ENCODE results near the gene RAD51B. TPM values are rescaled to one million over a fixed set of nuclear protein-coding genes. Genes with fewer than 3 reads are reported as not detected.

RAD51B gene
- total and polyA plus RNA-seq, 2 experiments from 2014 or later: 10.1 to 18.0 TPM

GRCh38 chr14:68714991-68715924, 895.7 kb downstream of the RAD51B start:
- H3K9me2 ChIP-seq (replicated peaks; ENCODE audit: insufficient read depth): no peaks in the 10 kb centered on the region
- no peak overlapping the region for H3K4me2 ChIP-seq
- DNase-seq (ENCODE audit: low spot score): no peak
- H2AFZ ChIP-seq: no peak overlapping the region
- TF ChIP-seq EZH2phosphoT487 (IDR thresholded peaks at IDR 0.05; ENCODE audit: low read depth, severe bottlenecking, unreplicated experiment) (no peak), EZH2 (IDR thresholded peaks at IDR 0.05; ENCODE audit: borderline replicate concordance) (no peak)
- TF ChIP-seq, protein P1, sequence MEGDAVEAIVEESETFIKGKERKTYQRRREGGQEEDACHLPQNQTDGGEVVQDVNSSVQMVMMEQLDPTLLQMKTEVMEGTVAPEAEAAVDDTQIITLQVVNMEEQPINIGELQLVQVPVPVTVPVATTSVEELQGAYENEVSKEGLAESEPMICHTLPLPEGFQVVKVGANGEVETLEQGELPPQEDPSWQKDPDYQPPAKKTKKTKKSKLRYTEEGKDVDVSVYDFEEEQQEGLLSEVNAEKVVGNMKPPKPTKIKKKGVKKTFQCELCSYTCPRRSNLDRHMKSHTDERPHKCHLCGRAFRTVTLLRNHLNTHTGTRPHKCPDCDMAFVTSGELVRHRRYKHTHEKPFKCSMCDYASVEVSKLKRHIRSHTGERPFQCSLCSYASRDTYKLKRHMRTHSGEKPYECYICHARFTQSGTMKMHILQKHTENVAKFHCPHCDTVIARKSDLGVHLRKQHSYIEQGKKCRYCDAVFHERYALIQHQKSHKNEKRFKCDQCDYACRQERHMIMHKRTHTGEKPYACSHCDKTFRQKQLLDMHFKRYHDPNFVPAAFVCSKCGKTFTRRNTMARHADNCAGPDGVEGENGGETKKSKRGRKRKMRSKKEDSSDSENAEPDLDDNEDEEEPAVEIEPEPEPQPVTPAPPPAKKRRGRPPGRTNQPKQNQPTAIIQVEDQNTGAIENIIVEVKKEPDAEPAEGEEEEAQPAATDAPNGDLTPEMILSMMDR (IDR thresholded peaks at IDR 0.05; ENCODE audit: poor library complexity): no peak
- H3K36me3 ChIP-seq (replicated peaks; ENCODE audit: insufficient read depth, low read depth): no peaks in the 10 kb centered on the region
- no peak overlapping the region for H3K4me3 ChIP-seq
- H4K20me1 ChIP-seq (ENCODE audit: insufficient read depth, poor library complexity, severe bottlenecking): no peaks in the 10 kb centered on the region
- H3K27me3 ChIP-seq: no peaks in the 10 kb centered on the region
- H3K9me3 ChIP-seq (ENCODE audit: low read depth): no peaks in the 10 kb centered on the region
- no peaks in the 10 kb centered on the region for H3K79me2 ChIP-seq
- no peak overlapping the region for H3K27ac ChIP-seq
- WGBS (ENCODE audit: low lambda C conversion rate, missing lambda C conversion rate): 89% methylated on average over 7 of the region's 7 CpGs
- no peaks in the 10 kb centered on the region for H3K4me1 ChIP-seq (ENCODE audit: insufficient read depth)

GRCh38 chr14:68716698-68717097, 897.1 kb downstream of the RAD51B start:
- TF ChIP-seq EZH2 (IDR thresholded peaks at IDR 0.05; ENCODE audit: borderline replicate concordance) (no peak), EZH2phosphoT487 (IDR thresholded peaks at IDR 0.05; ENCODE audit: low read depth, severe bottlenecking, unreplicated experiment) (no peak)
- TF ChIP-seq, protein P1 (IDR thresholded peaks at IDR 0.05; ENCODE audit: poor library complexity): peak; percentile 36
- Histone ChIP-seq H3K27ac (peak overlapping the region; percentile 64), H4K20me1 (ENCODE audit: insufficient read depth, poor library complexity, severe bottlenecking) (no peaks in the 10 kb centered on the region), H3K9me2 (replicated peaks; ENCODE audit: insufficient read depth) (no peaks in the 10 kb centered on the region), H3K27me3 (no peaks in the 10 kb centered on the region), H3K4me2 (no peak overlapping the region), H2AFZ (no peak overlapping the region), H3K36me3 (replicated peaks; ENCODE audit: insufficient read depth, low read depth) (no peaks in the 10 kb centered on the region), H3K4me1 (ENCODE audit: insufficient read depth) (no peaks in the 10 kb centered on the region), H3K79me2 (no peaks in the 10 kb centered on the region), H3K4me3 (no peak overlapping the region), H3K9me3 (ENCODE audit: low read depth) (no peaks in the 10 kb centered on the region)
- 59% methylated on average over 4 of the region's 4 CpGs for WGBS (ENCODE audit: low lambda C conversion rate, missing lambda C conversion rate)
- DNase-seq (ENCODE audit: low spot score): peak; percentile 63

- no peak overlapping the region for H3K4me3 ChIP-seq
- H4K20me1 ChIP-seq (ENCODE audit: insufficient read depth, poor library complexity, severe bottlenecking): no peaks in the 10 kb centered on the region
- H3K4me2 ChIP-seq: no peak overlapping the region
- H3K27ac ChIP-seq: no peak overlapping the region
- H3K36me3 ChIP-seq (replicated peaks; ENCODE audit: insufficient read depth, low read depth): no peaks in the 10 kb centered on the region
- WGBS (ENCODE audit: low lambda C conversion rate, missing lambda C conversion rate): 87% methylated on average over 8 of the region's 8 CpGs
- TF ChIP-seq EZH2phosphoT487 (IDR thresholded peaks at IDR 0.05; ENCODE audit: low read depth, severe bottlenecking, unreplicated experiment) (no peak), EZH2 (IDR thresholded peaks at IDR 0.05; ENCODE audit: borderline replicate concordance) (no peak)
- TF ChIP-seq, protein P1 (IDR thresholded peaks at IDR 0.05; ENCODE audit: poor library complexity): no peak
- no peaks in the 10 kb centered on the region for H3K27me3 ChIP-seq
- H3K9me2 ChIP-seq (replicated peaks; ENCODE audit: insufficient read depth): no peaks in the 10 kb centered on the region
- peaks cover 4% of the 10 kb centered on the region for H3K4me1 ChIP-seq (ENCODE audit: insufficient read depth)
- no peaks in the 10 kb centered on the region for H3K79me2 ChIP-seq
- H2AFZ ChIP-seq: no peak overlapping the region
- no peak for DNase-seq (ENCODE audit: low spot score)
- H3K9me3 ChIP-seq (ENCODE audit: low read depth): no peaks in the 10 kb centered on the region
Measured at GRCh38 chr14:68718023-68718990, 898.7 kb downstream of the RAD51B start.

All from hepatocyte (in vitro differentiated cells).